Measurements from ENCODE around the gene DCAF12L1. TPM values are rescaled to one million over a fixed set of nuclear protein-coding genes. Genes with fewer than 3 reads are reported as not detected.

Gene DCAF12L1
- total and polyA plus RNA-seq, 2 experiments from 2014 or later, result 3.8 to 6.8 TPM

DNA sequence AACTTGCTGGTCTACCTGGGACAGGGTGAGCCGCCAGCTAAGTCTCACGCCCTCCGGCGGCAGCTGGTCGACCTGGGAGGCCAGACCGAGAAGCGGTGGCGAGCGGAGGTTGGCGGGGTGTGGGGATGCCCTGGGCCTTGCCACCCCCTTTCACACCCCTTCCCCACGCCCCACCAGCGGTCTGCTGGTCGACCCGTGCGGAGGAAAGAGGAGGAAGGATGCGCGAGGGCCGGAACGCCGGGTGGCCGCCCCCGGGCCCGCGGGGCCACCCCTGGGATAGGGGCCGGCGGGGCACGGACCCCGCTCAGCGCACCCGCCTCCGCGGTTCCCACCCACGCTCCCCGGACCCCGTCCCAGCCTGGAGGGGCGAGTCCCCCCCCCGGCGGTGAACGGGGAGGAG lies 28.3 kb upstream of the DCAF12L1 start (continued):
- TF ChIP-seq, protein P1, sequence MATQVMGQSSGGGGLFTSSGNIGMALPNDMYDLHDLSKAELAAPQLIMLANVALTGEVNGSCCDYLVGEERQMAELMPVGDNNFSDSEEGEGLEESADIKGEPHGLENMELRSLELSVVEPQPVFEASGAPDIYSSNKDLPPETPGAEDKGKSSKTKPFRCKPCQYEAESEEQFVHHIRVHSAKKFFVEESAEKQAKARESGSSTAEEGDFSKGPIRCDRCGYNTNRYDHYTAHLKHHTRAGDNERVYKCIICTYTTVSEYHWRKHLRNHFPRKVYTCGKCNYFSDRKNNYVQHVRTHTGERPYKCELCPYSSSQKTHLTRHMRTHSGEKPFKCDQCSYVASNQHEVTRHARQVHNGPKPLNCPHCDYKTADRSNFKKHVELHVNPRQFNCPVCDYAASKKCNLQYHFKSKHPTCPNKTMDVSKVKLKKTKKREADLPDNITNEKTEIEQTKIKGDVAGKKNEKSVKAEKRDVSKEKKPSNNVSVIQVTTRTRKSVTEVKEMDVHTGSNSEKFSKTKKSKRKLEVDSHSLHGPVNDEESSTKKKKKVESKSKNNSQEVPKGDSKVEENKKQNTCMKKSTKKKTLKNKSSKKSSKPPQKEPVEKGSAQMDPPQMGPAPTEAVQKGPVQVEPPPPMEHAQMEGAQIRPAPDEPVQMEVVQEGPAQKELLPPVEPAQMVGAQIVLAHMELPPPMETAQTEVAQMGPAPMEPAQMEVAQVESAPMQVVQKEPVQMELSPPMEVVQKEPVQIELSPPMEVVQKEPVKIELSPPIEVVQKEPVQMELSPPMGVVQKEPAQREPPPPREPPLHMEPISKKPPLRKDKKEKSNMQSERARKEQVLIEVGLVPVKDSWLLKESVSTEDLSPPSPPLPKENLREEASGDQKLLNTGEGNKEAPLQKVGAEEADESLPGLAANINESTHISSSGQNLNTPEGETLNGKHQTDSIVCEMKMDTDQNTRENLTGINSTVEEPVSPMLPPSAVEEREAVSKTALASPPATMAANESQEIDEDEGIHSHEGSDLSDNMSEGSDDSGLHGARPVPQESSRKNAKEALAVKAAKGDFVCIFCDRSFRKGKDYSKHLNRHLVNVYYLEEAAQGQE (IDR thresholded peaks at IDR 0.05; ENCODE audit: unreplicated experiment), result no peak
- TF ChIP-seq STAT1 (IDR thresholded peaks at IDR 0.05; ENCODE audit: unreplicated experiment) (no peak), EZH2phosphoT487 (IDR thresholded peaks at IDR 0.05; ENCODE audit: unreplicated experiment) (no peak), NANOG (IDR thresholded peaks at IDR 0.05; ENCODE audit: borderline replicate concordance) (no peak), EZH2 (IDR thresholded peaks at IDR 0.05; ENCODE audit: low read depth, unreplicated experiment) (no peak)
- TF ChIP-seq, protein P2, sequence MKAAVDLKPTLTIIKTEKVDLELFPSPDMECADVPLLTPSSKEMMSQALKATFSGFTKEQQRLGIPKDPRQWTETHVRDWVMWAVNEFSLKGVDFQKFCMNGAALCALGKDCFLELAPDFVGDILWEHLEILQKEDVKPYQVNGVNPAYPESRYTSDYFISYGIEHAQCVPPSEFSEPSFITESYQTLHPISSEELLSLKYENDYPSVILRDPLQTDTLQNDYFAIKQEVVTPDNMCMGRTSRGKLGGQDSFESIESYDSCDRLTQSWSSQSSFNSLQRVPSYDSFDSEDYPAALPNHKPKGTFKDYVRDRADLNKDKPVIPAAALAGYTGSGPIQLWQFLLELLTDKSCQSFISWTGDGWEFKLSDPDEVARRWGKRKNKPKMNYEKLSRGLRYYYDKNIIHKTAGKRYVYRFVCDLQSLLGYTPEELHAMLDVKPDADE (IDR thresholded peaks at IDR 0.05), result no peak

DNA sequence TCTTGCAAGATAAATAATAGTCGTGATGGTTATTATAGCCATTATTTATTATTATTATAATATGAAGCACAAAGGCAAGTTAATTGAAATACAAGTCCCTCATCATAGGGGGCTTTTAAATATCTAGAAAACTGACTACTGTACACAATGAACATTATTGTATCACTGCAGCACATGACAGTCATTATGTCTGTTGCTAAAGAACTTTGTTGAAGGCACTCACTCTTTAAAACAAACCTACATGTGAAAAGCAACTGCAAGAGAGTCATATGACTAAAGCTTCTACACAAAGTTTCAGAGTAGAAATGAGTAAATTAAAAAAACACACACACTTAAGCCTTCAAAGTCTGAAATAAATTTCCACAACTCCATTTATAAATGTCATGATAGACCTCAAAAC lies 23.3 kb upstream of the DCAF12L1 start:
- ATAC-seq, result no peak
- Histone ChIP-seq H3K27me3 (ENCODE audit: insufficient read depth) (no peaks in the 10 kb centered on the region), H2AFZ (no peak overlapping the region), H4K20me1 (replicated peaks; ENCODE audit: insufficient read depth) (no peaks in the 10 kb centered on the region), H3K79me2 (replicated peaks; ENCODE audit: insufficient read depth) (no peaks in the 10 kb centered on the region), H3F3A (replicated peaks; ENCODE audit: low read depth) (no peaks in the 10 kb centered on the region), H3K27ac (ENCODE audit: low read depth) (no peak overlapping the region), H3K9me2 (ENCODE audit: insufficient read depth) (no peaks in the 10 kb centered on the region), H3K36me3 (ENCODE audit: insufficient read depth) (no peaks in the 10 kb centered on the region), H3K4me3 (no peak overlapping the region), H3K4me1 (ENCODE audit: insufficient read depth) (no peaks in the 10 kb centered on the region), H3K4me2 (no peak overlapping the region)
- no peak for TF ChIP-seq JUNB (IDR thresholded peaks at IDR 0.05; ENCODE audit: unreplicated experiment)
- TF ChIP-seq, protein P3, sequence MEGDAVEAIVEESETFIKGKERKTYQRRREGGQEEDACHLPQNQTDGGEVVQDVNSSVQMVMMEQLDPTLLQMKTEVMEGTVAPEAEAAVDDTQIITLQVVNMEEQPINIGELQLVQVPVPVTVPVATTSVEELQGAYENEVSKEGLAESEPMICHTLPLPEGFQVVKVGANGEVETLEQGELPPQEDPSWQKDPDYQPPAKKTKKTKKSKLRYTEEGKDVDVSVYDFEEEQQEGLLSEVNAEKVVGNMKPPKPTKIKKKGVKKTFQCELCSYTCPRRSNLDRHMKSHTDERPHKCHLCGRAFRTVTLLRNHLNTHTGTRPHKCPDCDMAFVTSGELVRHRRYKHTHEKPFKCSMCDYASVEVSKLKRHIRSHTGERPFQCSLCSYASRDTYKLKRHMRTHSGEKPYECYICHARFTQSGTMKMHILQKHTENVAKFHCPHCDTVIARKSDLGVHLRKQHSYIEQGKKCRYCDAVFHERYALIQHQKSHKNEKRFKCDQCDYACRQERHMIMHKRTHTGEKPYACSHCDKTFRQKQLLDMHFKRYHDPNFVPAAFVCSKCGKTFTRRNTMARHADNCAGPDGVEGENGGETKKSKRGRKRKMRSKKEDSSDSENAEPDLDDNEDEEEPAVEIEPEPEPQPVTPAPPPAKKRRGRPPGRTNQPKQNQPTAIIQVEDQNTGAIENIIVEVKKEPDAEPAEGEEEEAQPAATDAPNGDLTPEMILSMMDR (conservative IDR thresholded peaks at IDR 0.05; ENCODE audit: low read depth in 2 of 2), result no peak
- no peak overlapping the region for H3K4me3 Mint-ChIP-seq
- no peak for DNase-seq (ENCODE audit: low spot score)
- no peaks in the 10 kb centered on the region for H3K36me3 Mint-ChIP-seq (ENCODE audit: low read depth)
- no peak overlapping the region for H3K27ac Mint-ChIP-seq
- no peaks in the 10 kb centered on the region for H3K27me3 Mint-ChIP-seq (ENCODE audit: insufficient read depth, low read depth, poor library complexity)
- no peaks in the 10 kb centered on the region for H3K9me3 Mint-ChIP-seq
- H3K4me1 Mint-ChIP-seq, result no peaks in the 10 kb centered on the region

Data from GM23338 (cell line).